HG02642 (cell line): Measurements from ENCODE around the gene UACA.

Source experiments
- ATAC-seq: cut with Tn5 transposase; IDR thresholded peaks from one replicate; pipeline ENCODE4 v1.9.1; 2021; ENCODE audit warnings: mild to moderate bottlenecking; ENCODE audit not compliant: unreplicated experiment, poor library complexity

Gene UACA

GRCh38 chr15:70783610-70784022 is 20.3 kb upstream of the UACA start:
- ATAC-seq: no peak

GRCh38 chr15:70783041-70783440 is 19.7 kb upstream of the UACA start:
- no peak for ATAC-seq

GRCh38 chr15:70781236-70781635 is 17.9 kb upstream of the UACA start:
- ATAC-seq: no peak

GRCh38 chr15:70778258-70779076 is 15.1 kb upstream of the UACA start:
- ATAC-seq: no peak

GRCh38 chr15:70777170-70777926 is 14.0 kb upstream of the UACA start:
- no peak for ATAC-seq

- no peak for ATAC-seq
Measured at GRCh38 chr15:70775160-70775559, 11.8 kb upstream of the UACA start.

GRCh38 chr15:70772402-70772801 is 9.0 kb upstream of the UACA start:
- ATAC-seq: no peak

- ATAC-seq: no peak
Measured at GRCh38 chr15:70770863-70771262, 7.5 kb upstream of the UACA start.

GRCh38 chr15:70768257-70768883 is 5.0 kb upstream of the UACA start:
- no peak for ATAC-seq

GRCh38 chr15:70767667-70768066 is 4.3 kb upstream of the UACA start:
- no peak for ATAC-seq

- ATAC-seq: no peak
Measured at GRCh38 chr15:70766597-70766996, 3.2 kb upstream of the UACA start.

GRCh38 chr15:70765504-70766281 is 2.3 kb upstream of the UACA start:
- ATAC-seq: no peak

- no peak for ATAC-seq
Measured at GRCh38 chr15:70763950-70764730, 782 bp upstream of the UACA start.

GRCh38 chr15:70762469-70763119 is 764 bp downstream of the UACA start:
- ATAC-seq: peak; percentile 26

- ATAC-seq: no peak
Measured at GRCh38 chr15:70761931-70762468, 1.4 kb downstream of the UACA start.

GRCh38 chr15:70761046-70761445 is 2.3 kb downstream of the UACA start:
- ATAC-seq: no peak

- ATAC-seq: no peak
Measured at GRCh38 chr15:70758790-70759462, 4.4 kb downstream of the UACA start.

- no peak for ATAC-seq
Measured at GRCh38 chr15:70757627-70758026, 5.7 kb downstream of the UACA start.
